HG03432 (cell line): ENCODE results near the gene MSH2.

Experiments
- ATAC-seq: cut with Tn5 transposase; IDR thresholded peaks from one replicate; pipeline ENCODE4 v1.9.1; 2021; ENCODE audit warnings: mild to moderate bottlenecking, moderate library complexity; ENCODE audit not compliant: unreplicated experiment

Gene MSH2

DNA sequence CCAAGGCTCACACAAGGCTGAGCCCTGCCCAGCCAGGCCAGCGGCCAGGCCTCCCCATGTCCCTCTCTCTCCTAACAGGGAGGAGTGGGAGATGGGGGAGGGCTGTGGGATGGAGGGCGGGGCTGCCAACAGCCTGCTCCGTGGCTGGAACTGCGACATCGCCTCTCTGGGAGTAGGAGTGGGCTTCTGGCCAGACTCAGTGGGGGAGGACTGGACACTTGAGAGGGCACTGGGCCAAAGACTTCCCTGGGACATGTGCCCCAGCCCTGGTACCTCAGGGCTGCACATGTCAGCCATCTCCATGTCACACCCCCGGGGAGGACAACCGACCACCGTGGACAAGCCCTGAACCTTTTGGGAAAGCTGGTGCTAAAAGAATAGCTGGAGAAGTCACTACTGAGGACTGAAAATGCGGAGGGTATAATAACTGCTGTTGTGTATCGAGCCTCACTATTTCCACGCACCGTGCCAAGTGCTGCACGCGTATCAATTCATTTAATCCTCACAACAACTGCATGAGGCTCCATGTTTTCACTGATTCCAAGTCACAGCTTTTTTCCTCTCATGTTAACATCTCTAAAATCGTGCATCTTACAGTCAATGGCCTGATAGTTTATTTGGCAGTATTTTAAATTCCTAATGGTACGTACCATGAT is 127.3 kb downstream of the MSH2 start:
- ATAC-seq = no peak

DNA sequence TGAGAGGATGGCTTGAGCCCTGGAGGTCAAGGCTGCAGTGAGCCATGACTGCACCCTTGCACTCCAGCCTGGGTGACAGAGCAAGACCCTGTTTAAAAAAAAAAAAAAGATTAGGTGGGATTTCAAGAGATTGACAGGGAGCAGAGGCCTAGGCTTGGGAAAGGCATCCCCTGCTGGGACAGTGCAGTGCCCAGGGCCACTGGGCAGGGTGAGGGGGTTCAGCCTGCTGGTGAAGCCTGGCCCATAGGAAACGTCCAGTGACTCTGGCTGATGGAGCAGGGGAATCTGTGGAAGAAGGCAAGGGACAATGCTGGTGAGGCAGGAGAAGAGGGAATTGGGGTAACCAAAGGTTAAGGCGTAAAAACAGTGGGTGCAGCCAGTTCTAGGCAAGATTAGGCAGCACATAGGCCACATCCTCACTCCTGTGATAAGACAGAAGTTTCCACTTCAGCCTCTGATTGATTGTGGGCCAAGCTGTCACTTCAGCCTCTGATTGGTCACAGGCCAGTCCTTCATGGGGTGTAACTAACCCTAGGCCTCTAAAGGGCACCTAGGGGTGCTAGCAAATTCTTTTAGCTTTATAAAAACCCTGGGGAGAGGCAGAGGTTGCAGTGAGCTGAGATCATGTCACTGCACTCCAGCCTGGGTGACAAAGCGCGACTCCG is 128.6 kb downstream of the MSH2 start:
- ATAC-seq = no peak
